ENCODE results near the gene NOL11.

- TF ChIP-seq POLR2AphosphoS5 (IDR thresholded peaks at IDR 0.05; ENCODE audit: borderline replicate concordance, low read depth, low read length) = no peak
- TF ChIP-seq EZH2 (IDR thresholded peaks at IDR 0.05) = no peak
Observed at GRCh38 chr17:67753026-67753425, 35.3 kb downstream of the NOL11 start.
